ENCODE data around the gene TRIM6. TPM values are rescaled to one million over a fixed set of nuclear protein-coding genes. Genes with fewer than 3 reads are reported as not detected.
A peak's percentile ranks its signal among the peaks of the same experiment; 100 is the strongest.

Gene TRIM6
- polyA plus RNA-seq, 2 of the 4 experiments (the other 2 are of a cell fraction): 22.6 to 52.8 TPM

DNA sequence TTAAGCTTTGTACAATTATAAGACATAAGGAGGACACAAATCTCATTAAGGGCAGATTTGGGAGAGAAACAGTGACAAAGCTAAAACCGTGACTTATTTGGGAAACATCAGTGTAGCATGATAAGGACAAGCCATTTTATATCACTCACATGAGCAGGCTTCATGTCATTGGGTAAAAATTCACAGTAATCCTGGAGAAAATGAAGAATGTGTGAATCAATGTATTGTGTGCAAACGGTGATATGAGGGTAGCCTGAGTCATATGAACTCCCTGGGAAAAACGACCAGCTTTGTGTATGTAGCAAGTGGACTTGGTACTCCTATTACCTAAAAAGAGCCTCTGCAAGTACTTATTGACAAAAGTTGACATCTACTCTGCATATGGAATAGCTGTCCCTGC lies 22.4 kb downstream of the TRIM6 start:
- TF ChIP-seq MAZ (IDR thresholded peaks at IDR 0.05; ENCODE audit: borderline replicate concordance, low read depth, low read length): no peak
- TF ChIP-seq HEYL (CRISPR knock-in tag; IDR thresholded peaks at IDR 0.05): no peak
- TF ChIP-seq FOSL2 (IDR thresholded peaks at IDR 0.05): no peak
- no peak; the same call in 1 of the 2 replicates for TF ChIP-seq FOSL2 (CRISPR knock-in tag; IDR thresholded peaks at IDR 0.05)
- Histone ChIP-seq H3K4me2 (peak overlapping the region; percentile 11), H3K4me1 (peaks cover 46% of the 10 kb centered on the region), H3K27ac (peak overlapping the region; percentile 79 to 91; a peak in 5 of 6 replicates), H3K4me3 (no peak overlapping the region), H3K9me3 (no peaks in the 10 kb centered on the region)
- 24% methylated on average over 3 of the region's 3 CpGs for WGBS (ENCODE audit: missing lambda C conversion rate)
- ChIA-PET POLR2A (interaction anchor here (0.9 to 1.1 kb wide), 2 partner anchors 22 to 66 kb away, joined by 3 read pairs; partner anchors contain the start of genes TRIM5 and TRIM6), CTCF (interaction anchor here (0.6 to 7.4 kb wide), 3 partner anchors 14 to 505 kb away, joined by 3 to 50 read pairs (median 3); no protein-coding TSS in a partner anchor)
- FAIRE-seq: peak; percentile 56
- no peak for ATAC-seq
- DNase-seq (ENCODE audit: low read depth in 1 of 2, low spot score in 1 of 2): peak in 1 of 2 experiments; percentile 47

DNA sequence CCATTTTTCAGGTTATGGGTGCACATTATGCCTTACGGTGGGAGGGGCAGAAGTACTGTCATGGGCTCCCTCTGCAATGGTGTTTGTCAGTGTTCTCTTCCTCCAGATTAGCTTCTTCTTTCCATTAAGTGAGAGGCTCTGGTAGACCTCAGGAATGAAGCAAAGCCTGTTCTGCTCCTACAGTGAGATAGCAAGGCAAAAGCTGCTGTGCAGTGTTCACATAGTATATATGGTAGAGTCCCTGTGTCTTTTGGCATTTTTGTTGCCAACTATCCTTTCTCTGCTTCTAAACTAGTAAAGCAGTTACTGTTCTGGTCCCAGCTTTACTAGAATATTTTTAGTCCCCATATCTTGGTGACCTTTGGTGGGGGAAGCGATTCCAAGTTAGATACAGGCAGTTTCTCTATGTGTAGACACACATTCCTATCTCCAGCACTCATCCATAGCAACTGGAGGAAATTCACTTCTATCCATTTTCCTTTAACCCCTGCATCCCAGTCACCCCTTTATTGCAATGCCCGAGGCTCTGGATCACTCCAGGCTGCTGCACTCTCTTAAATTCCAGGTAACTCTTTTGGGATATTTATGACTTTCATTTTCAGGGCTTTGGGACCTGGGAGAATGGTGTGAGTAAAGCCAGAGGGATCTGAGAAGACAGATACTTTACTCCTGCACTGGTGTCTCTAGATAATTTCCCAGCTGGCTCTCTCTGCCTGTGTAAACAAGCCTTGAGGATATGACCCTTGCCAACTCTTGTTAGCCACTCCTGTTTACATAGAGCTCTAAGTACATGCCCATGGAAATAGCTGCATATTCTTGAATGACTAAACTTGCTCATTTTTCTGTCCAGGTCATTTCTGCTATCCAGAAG lies 24.4 kb downstream of the TRIM6 start:
- DNase-seq (ENCODE audit: low read depth in 1 of 2, low spot score in 1 of 2): peak; percentile 80 to 91
- 7% methylated on average over 3 of the region's 3 CpGs for WGBS (ENCODE audit: missing lambda C conversion rate)
- POLR2A ChIA-PET: interaction anchor here (0.8 to 2.4 kb wide), 6 partner anchors 19 to 73 kb away, joined by 3 to 26 read pairs (median 4); partner anchors contain the start of genes TRIM5 and TRIM6
- H3K27ac ChIP-seq: peak overlapping the region; percentile 79 to 91
- H3K9me3 ChIP-seq: no peaks in the 10 kb centered on the region
- peak overlapping the region; percentile 17; the same call in 2 of the 3 replicates for H3K4me3 ChIP-seq
- peak; percentile 90 to 92 for ATAC-seq
- CTCF ChIA-PET: interaction anchor here (0.5 to 7.4 kb wide), 8 partner anchors 19 to 1766 kb away, joined by 3 to 50 read pairs (median 3); partner anchors contain the start of genes TRIM22 and TRIM5
- no peak for TF ChIP-seq HOXB13 (CRISPR knock-in tag; IDR thresholded peaks at IDR 0.05; ENCODE audit: low read depth)
- 0 out of 2 replicates have a peak, but pooled peaks have one; percentile 13 for TF ChIP-seq FOSL2 (IDR thresholded peaks at IDR 0.05)
- TF ChIP-seq FOSL2 (CRISPR knock-in tag; IDR thresholded peaks at IDR 0.05): peak; percentile 66
- no peak for TF ChIP-seq POLR2AphosphoS2 (conservative IDR thresholded peaks at IDR 0.05; ENCODE audit: low read length)
- no peak for TF ChIP-seq MAZ (IDR thresholded peaks at IDR 0.05; ENCODE audit: borderline replicate concordance, low read depth, low read length)
- TF ChIP-seq GATA3 (IDR thresholded peaks at IDR 0.05; ENCODE audit: borderline replicate concordance): peak; percentile 73
- TF ChIP-seq BHLHE40 (IDR thresholded peaks at IDR 0.05; ENCODE audit: low read depth, low read length): no peak
- TF ChIP-seq CHD2 (IDR thresholded peaks at IDR 0.05; ENCODE audit: low read length, partially characterized antibody): no peak
- TF ChIP-seq EP300 (IDR thresholded peaks at IDR 0.05): peak in 1 of 2 experiments; percentile 46; a peak in 1 of 5 replicates
- TF ChIP-seq, protein P1, sequence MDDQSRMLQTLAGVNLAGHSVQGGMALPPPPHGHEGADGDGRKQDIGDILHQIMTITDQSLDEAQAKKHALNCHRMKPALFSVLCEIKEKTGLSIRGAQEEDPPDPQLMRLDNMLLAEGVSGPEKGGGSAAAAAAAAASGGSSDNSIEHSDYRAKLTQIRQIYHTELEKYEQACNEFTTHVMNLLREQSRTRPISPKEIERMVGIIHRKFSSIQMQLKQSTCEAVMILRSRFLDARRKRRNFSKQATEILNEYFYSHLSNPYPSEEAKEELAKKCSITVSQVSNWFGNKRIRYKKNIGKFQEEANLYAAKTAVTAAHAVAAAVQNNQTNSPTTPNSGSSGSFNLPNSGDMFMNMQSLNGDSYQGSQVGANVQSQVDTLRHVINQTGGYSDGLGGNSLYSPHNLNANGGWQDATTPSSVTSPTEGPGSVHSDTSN (IDR thresholded peaks at IDR 0.05): peak; percentile 55; the same call in 1 of the 2 replicates
- TF ChIP-seq FOXS1 (CRISPR knock-in tag; IDR thresholded peaks at IDR 0.05): peak; percentile 91; the same call in 1 of the 2 replicates
- TF ChIP-seq, protein P2, sequence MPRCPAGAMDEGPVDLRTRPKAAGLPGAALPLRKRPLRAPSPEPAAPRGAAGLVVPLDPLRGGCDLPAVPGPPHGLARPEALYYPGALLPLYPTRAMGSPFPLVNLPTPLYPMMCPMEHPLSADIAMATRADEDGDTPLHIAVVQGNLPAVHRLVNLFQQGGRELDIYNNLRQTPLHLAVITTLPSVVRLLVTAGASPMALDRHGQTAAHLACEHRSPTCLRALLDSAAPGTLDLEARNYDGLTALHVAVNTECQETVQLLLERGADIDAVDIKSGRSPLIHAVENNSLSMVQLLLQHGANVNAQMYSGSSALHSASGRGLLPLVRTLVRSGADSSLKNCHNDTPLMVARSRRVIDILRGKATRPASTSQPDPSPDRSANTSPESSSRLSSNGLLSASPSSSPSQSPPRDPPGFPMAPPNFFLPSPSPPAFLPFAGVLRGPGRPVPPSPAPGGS (IDR thresholded peaks at IDR 0.05): 0 out of 3 replicates have a peak, but pooled peaks have one; percentile 37
- TF ChIP-seq HOXA7 (CRISPR knock-in tag; IDR thresholded peaks at IDR 0.05): 0 out of 2 replicates have a peak, but pooled peaks have one; percentile 50
- TF ChIP-seq JUN (IDR thresholded peaks at IDR 0.05): peak; percentile 52 to 69; a peak in 3 of 5 replicates
- TF ChIP-seq HOXB5 (CRISPR knock-in tag; IDR thresholded peaks at IDR 0.05): 0 out of 2 replicates have a peak, but pooled peaks have one; percentile 29
- TF ChIP-seq, protein P3, sequence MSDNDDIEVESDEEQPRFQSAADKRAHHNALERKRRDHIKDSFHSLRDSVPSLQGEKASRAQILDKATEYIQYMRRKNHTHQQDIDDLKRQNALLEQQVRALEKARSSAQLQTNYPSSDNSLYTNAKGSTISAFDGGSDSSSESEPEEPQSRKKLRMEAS (IDR thresholded peaks at IDR 0.05): peak; percentile 62
- no peak; a peak in 1 of 5 replicates for TF ChIP-seq RAD21 (conservative IDR thresholded peaks at IDR 0.05 in 1 of 2, IDR thresholded peaks at IDR 0.05 in 1 of 2)
- no peak for TF ChIP-seq NFE2L2 (conservative IDR thresholded peaks at IDR 0.05; ENCODE audit: low read length)
- TF ChIP-seq NR3C1 (IDR thresholded peaks at IDR 0.05): no peak
- H3K4me1 ChIP-seq: peaks cover 58% of the 10 kb centered on the region
- FAIRE-seq: peak; percentile 43
- peak overlapping the region; percentile 86 for H3K4me2 ChIP-seq
